WTC11 (cell line): ENCODE data around the gene NT5DC4. TPM values are rescaled to one million over a fixed set of nuclear protein-coding genes. Genes with fewer than 3 reads are reported as not detected.

Experiments
- ATAC-seq: fragments of 200-7000 bp; cut with Tn5 transposase; 2 replicates; pipeline ENCODE4 v1.10.0; 2021; ENCODE audit warnings: mild to moderate bottlenecking, moderate library complexity
- CTCF ChIA-PET: fragments of 300-600 bp; sonication (Branson Sonifier 250); formaldehyde crosslinking; loops from one replicate; lab custom pipeline; 2021; ENCODE audit warnings: antibody characterized with exemption; lab: Charles Lee
- POLR2A ChIA-PET: fragments of 350-600 bp; sonication (Branson Sonifier 250); formaldehyde crosslinking; loops from one replicate; lab custom pipeline; 2021; ENCODE audit warnings: antibody characterized with exemption; lab: Charles Lee
- DNase-seq: peaks from one replicate; pipeline ENCODE4 v3.0.0; 2021; ENCODE audit warnings: low spot score
- H3K27ac Mint-ChIP-seq: 2 replicates; pipeline ENCODE4 v1.8.0; 2021; ENCODE audit warnings: mixed read lengths
- H3K27me3 Mint-ChIP-seq: 2 replicates; pipeline ENCODE4 v1.8.0; 2021; ENCODE audit warnings: low read depth, mild to moderate bottlenecking, moderate library complexity, mixed read lengths
- H3K36me3 Mint-ChIP-seq: 2 replicates; pipeline ENCODE4 v1.8.0; 2021; ENCODE audit warnings: mixed read lengths
- H3K4me1 Mint-ChIP-seq: 2 replicates; pipeline ENCODE4 v1.8.0; 2022; ENCODE audit warnings: mixed read lengths
- H3K4me3 Mint-ChIP-seq: 2 replicates; pipeline ENCODE4 v1.8.0; 2021; ENCODE audit warnings: mild to moderate bottlenecking, moderate library complexity, mixed read lengths
- H3K9me3 Mint-ChIP-seq: 2 replicates; pipeline ENCODE4 v1.8.0; 2021; ENCODE audit warnings: mixed read lengths
- CDX4 ChIP-seq: fragments of 250-450 bp; sonication (Bioruptor Pico); IDR thresholded peaks from 2 replicates; pipeline ENCODE4 v1.9.0; 2021; ENCODE audit warnings: moderate library complexity, mild to moderate bottlenecking, inconsistent platforms, borderline replicate concordance
- CTCF ChIP-seq: fragments of 200-600 bp; IDR thresholded peaks from 2 replicates; pipeline ENCODE4 v1.8.0; 2022; ENCODE audit warnings: antibody characterized with exemption
- E2F1 ChIP-seq: sonication (generic); formaldehyde crosslinking; IDR thresholded peaks from 2 replicates; pipeline ENCODE4 v1.8.0; 2022; ENCODE audit warnings: mild to moderate bottlenecking, missing genetic modification reagents
- FOXP1 ChIP-seq: sonication (generic); formaldehyde crosslinking; IDR thresholded peaks from 2 replicates; pipeline ENCODE4 v1.8.0; 2022; ENCODE audit warnings: missing genetic modification reagents, mild to moderate bottlenecking, moderate library complexity, borderline replicate concordance
- FOXP4 ChIP-seq: sonication (generic); formaldehyde crosslinking; IDR thresholded peaks from 2 replicates; pipeline ENCODE4 v1.8.0; 2022; ENCODE audit warnings: mild to moderate bottlenecking, missing genetic modification reagents
- MAX ChIP-seq: sonication (generic); formaldehyde crosslinking; IDR thresholded peaks from 2 replicates; pipeline ENCODE4 v1.8.0; 2022; ENCODE audit warnings: mild to moderate bottlenecking, missing genetic modification reagents
- MYBL2 ChIP-seq: sonication (generic); formaldehyde crosslinking; IDR thresholded peaks from 2 replicates; pipeline ENCODE4 v1.8.1; 2023; ENCODE audit warnings: mild to moderate bottlenecking, moderate library complexity, missing genetic modification reagents
- NFATC4 ChIP-seq: fragments of 250-450 bp; sonication (Bioruptor Pico); IDR thresholded peaks from 2 replicates; pipeline ENCODE4 v1.9.0; 2021; ENCODE audit warnings: mild to moderate bottlenecking
- NFE2L1 ChIP-seq: sonication (generic); formaldehyde crosslinking; IDR thresholded peaks from 2 replicates; pipeline ENCODE4 v1.8.1; 2023; ENCODE audit warnings: missing genetic modification reagents
- NR2C2 ChIP-seq: sonication (generic); formaldehyde crosslinking; IDR thresholded peaks from 2 replicates; pipeline ENCODE4 v1.8.0; 2022; ENCODE audit warnings: mild to moderate bottlenecking, missing genetic modification reagents
- NR3C1 ChIP-seq: sonication (generic); formaldehyde crosslinking; conservative IDR thresholded peaks from 2 replicates; pipeline ENCODE4 v1.8.1; 2023; ENCODE audit warnings: low read depth, mild to moderate bottlenecking, missing genetic modification reagents
- OVOL2 ChIP-seq: fragments of 250-450 bp; sonication (Bioruptor Pico); IDR thresholded peaks from 2 replicates; pipeline ENCODE4 v1.9.0; 2021; ENCODE audit warnings: mild to moderate bottlenecking, borderline replicate concordance
- SMAD3 ChIP-seq: sonication (generic); formaldehyde crosslinking; IDR thresholded peaks from 2 replicates; pipeline ENCODE4 v1.8.0; 2022; ENCODE audit warnings: missing genetic modification reagents, mild to moderate bottlenecking, borderline replicate concordance
- STAT6 ChIP-seq: sonication (generic); formaldehyde crosslinking; conservative IDR thresholded peaks from 2 replicates; pipeline ENCODE4 v1.8.1; 2023; ENCODE audit warnings: mild to moderate bottlenecking, low read depth, missing genetic modification reagents, moderate library complexity
- ZBTB43 ChIP-seq: sonication (generic); formaldehyde crosslinking; IDR thresholded peaks from 2 replicates; pipeline ENCODE4 v1.8.1; 2023; ENCODE audit warnings: mild to moderate bottlenecking, missing genetic modification reagents
- ZMAT4 ChIP-seq: fragments of 250-450 bp; sonication (Bioruptor Pico); IDR thresholded peaks from 2 replicates; pipeline ENCODE4 v1.9.0; 2021; ENCODE audit warnings: mild to moderate bottlenecking
- ZNF121 ChIP-seq: sonication (generic); formaldehyde crosslinking; IDR thresholded peaks from 2 replicates; pipeline ENCODE4 v1.8.0; 2023; ENCODE audit warnings: missing genetic modification reagents
- ZNF138 ChIP-seq: sonication (generic); formaldehyde crosslinking; conservative IDR thresholded peaks from 2 replicates; pipeline ENCODE4 v1.8.1; 2022; ENCODE audit warnings: mild to moderate bottlenecking, moderate library complexity, missing genetic modification reagents
- ZNF219 ChIP-seq: sonication (generic); formaldehyde crosslinking; IDR thresholded peaks from 2 replicates; pipeline ENCODE4 v1.8.0; 2023; ENCODE audit warnings: missing genetic modification reagents, mild to moderate bottlenecking, borderline replicate concordance
- ZNF232 ChIP-seq: sonication (generic); formaldehyde crosslinking; IDR thresholded peaks from 2 replicates; pipeline ENCODE4 v1.8.0; 2022; ENCODE audit warnings: mild to moderate bottlenecking, missing genetic modification reagents
- ZNF416 ChIP-seq: fragments of 250-450 bp; sonication (Bioruptor Pico); IDR thresholded peaks from 2 replicates; pipeline ENCODE4 v1.9.0; 2021; ENCODE audit warnings: mild to moderate bottlenecking, inconsistent platforms
- ZNF512 ChIP-seq: sonication (generic); formaldehyde crosslinking; IDR thresholded peaks from 2 replicates; pipeline ENCODE4 v1.8.1; 2022; ENCODE audit warnings: missing genetic modification reagents, borderline replicate concordance
- total RNA-seq: library from RNA; stranded (reverse); gene quantifications from 3 replicates; pipeline ENCODE4 v1.2.3, GENCODE V29; 2021

The NT5DC4 gene
- total RNA-seq, 1 experiment from 2014 or later, result not detected

GRCh38 chr2:112768432-112768831, 47.6 kb downstream of the NT5DC4 start:
- Mint-ChIP-seq H3K4me1 (peaks cover 10% of the 10 kb centered on the region), H3K4me3 (no peak overlapping the region), H3K27me3 (no peaks in the 10 kb centered on the region), H3K27ac (no peak overlapping the region), H3K36me3 (no peaks in the 10 kb centered on the region), H3K9me3 (no peaks in the 10 kb centered on the region)
- ChIA-PET CTCF (no interaction called here), POLR2A (no interaction called here)
- ATAC-seq, result no peak
- DNase-seq, result no peak
- TF ChIP-seq MYBL2 (CRISPR knock-in tag) (no peak), MAX (CRISPR knock-in tag) (no peak), ZNF138 (no peak), ZNF416 (CRISPR knock-in tag) (no peak), NFE2L1 (no peak), ZNF121 (CRISPR knock-in tag) (no peak), STAT6 (CRISPR knock-in tag) (no peak), NR2C2 (CRISPR knock-in tag) (no peak), NFATC4 (no peak), FOXP4 (CRISPR knock-in tag) (no peak), ZNF219 (no peak), CTCF (no peak), OVOL2 (no peak), ZBTB43 (CRISPR knock-in tag) (no peak), FOXP1 (CRISPR knock-in tag) (no peak), E2F1 (CRISPR knock-in tag) (no peak), SMAD3 (CRISPR knock-in tag) (no peak)

GRCh38 chr2:112772322-112772721, 51.5 kb downstream of the NT5DC4 start:
- H3K27ac Mint-ChIP-seq, result no peak overlapping the region
- ChIA-PET CTCF (interaction anchor here (2.2 kb wide), 1 partner anchor 113 kb away, joined by 5 read pairs; no protein-coding TSS in a partner anchor), POLR2A (no interaction called here)
- no peak overlapping the region for H3K4me3 Mint-ChIP-seq
- ATAC-seq (no peak), DNase-seq (no peak)
- H3K4me1 Mint-ChIP-seq, result peaks cover 5% of the 10 kb centered on the region
- H3K9me3 Mint-ChIP-seq, result no peaks in the 10 kb centered on the region
- H3K36me3 Mint-ChIP-seq, result no peaks in the 10 kb centered on the region
- H3K27me3 Mint-ChIP-seq, result no peaks in the 10 kb centered on the region; the same call in 1 of the 2 replicates
- TF ChIP-seq NR3C1 (CRISPR knock-in tag) (no peak), ZMAT4 (CRISPR knock-in tag) (no peak), ZBTB43 (CRISPR knock-in tag) (no peak), CDX4 (CRISPR knock-in tag) (no peak), ZNF232 (CRISPR knock-in tag) (no peak), MAX (CRISPR knock-in tag) (no peak), ZNF512 (CRISPR knock-in tag) (no peak), OVOL2 (no peak)
